HG03103 (cell line): ENCODE results near the gene CAPN1.
"Not testable (repeated sequence)": the region's sequence is repeated elsewhere in the genome, so short reads cannot be mapped to it uniquely, and the experiment has no call there.

Experiments used
- ATAC-seq: cut with Tn5 transposase; IDR thresholded peaks from one replicate; pipeline ENCODE4 v1.9.1; 2021; ENCODE audit warnings: low read depth; ENCODE audit not compliant: unreplicated experiment

Gene CAPN1

DNA sequence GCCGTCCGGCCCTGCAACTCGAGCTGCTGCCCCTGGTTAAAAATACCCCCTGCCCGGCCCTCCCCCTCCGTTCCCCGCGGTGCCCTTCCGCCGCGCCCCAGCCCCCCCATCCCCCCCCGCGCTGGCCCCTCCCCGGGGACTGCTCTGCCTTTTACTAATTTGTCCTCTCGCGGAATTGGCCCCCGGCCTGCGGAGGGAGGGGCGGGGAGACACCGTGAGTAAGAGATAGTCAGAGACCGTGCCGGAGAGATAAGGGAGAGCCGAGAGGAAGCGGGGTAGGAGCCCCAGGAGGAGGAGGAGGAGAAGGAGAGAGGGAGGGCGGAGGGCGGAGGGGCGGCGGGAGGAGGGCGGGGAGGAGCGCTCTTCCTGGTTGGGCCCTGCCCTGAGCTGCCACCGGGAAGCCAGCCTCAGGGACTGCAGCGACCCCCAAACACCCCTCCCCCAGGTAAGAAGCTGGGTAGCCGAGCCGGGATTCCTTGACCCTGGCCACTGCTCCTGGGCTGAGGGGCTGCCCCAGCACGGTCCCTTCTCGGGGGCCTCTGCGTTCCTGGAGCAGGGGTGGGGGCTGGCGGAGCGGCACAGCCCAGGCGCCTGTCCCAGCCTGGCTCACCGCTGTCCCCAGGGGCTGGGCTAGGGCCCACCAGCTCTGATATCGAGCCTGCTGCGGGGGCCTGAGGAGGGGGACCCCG lies at the start of gene CAPN1:
TSS of gene CAPN1 (plus strand) at position 360 of the 689 bp plus-strand sequence. CDS start 774 bp downstream, outside the sequence.
- no peak for ATAC-seq

- ATAC-seq: peak; percentile 40
Observed at GRCh38 chr11:65132238-65132987, 49.3 kb upstream of the CAPN1 start.

- no peak for ATAC-seq
Observed at GRCh38 chr11:65132988-65133700, 48.6 kb upstream of the CAPN1 start.

GRCh38 chr11:65133724-65134123 lies 48.0 kb upstream of the CAPN1 start:
- ATAC-seq: no peak

GRCh38 chr11:65134240-65134951 lies 47.3 kb upstream of the CAPN1 start, which contains the start of gene SYVN1:
Gene SYVN1 (minus strand): TSS chr11:65134519. CDS start chr11:65133601, 918 bp downstream.
- ATAC-seq: peak; percentile 44

DNA sequence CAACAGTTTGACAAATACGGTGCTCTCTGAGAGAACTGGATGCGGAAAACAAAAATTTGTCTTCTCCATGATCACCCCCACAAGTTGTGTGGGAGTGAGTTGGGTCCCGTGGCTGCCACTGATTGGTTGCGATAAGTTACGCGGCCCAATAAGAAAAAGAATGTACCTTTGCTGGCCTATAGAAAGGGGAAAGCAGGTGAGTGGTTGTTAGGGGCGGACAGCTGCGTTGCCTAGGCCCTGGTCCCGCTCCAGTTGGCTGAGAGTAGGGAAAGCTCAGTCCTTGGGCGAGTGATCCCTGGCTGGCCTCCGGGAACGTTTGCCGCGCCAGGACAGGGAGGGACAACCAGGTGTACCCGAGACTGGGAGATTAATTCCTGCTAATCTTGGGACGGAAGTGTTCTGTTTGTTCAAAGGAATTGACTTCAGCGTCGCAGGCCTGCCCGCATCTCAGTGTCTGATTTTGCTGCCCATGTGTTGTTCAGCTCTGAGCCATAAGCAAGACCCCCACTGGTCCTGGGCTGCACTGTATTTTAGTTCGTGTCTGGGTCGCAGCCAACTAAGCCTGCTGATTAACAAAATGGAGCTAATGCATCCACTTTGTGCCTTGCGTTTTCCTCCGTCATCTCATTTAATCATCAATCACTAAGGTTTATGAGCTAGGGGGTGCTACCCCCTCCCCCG lies 46.6 kb upstream of the CAPN1 start:
- ATAC-seq: peak; percentile 58

DNA sequence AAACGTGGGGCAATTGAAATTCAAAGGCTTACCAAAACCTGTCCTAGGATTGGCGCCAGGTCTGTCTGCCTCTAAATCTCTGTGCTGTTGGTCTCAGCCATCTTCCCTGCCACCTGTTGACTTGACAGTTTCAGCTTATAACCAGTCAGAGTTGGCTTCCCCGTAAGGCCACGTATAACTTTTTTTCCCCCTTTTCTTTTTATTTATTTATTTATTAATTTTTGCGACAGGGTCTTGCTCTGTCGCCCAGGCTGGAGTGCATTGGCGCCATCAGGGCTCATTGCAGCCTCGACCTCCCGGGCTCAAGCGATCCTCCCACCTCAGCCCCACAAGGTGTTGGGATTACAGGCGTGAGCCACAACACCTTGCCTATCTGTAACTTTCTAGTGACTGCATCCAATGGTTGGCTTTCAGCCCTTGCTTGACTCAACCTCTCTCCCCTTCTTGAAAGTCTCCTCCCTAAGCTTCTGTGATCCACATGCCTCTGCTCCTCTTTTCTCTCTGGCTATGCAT lies 46.0 kb upstream of the CAPN1 start:
- ATAC-seq: no peak

DNA sequence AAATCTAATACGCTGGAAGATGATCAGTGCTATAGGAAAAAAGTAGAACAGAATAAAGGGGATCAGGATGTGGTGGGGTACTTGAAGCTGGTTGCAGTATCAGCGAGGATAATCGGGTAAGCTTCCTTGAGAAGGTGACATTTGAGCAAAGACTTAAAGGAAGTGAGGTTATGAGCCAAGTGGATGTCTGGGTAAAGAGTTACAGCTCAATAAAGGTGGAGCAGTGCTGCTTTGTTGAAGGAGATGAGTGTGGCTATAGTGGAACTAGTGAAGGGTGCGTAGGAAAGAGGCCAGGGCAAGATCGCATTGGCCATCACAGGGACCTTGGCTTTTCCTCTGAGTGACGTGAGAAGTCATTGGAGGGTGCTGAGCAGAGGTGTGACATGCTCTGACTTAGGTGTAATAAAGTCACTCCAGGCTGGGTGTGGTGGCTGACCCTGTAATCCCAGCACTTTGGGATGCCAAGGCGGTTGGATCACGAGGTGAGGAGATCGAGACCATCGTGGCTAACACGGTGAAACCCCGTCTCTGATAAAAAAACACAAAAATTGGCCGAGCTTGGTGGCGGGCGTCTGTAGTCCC lies 45.1 kb upstream of the CAPN1 start:
- ATAC-seq: no peak

- ATAC-seq: no peak
Observed at GRCh38 chr11:65141896-65142494, 39.7 kb upstream of the CAPN1 start.

DNA sequence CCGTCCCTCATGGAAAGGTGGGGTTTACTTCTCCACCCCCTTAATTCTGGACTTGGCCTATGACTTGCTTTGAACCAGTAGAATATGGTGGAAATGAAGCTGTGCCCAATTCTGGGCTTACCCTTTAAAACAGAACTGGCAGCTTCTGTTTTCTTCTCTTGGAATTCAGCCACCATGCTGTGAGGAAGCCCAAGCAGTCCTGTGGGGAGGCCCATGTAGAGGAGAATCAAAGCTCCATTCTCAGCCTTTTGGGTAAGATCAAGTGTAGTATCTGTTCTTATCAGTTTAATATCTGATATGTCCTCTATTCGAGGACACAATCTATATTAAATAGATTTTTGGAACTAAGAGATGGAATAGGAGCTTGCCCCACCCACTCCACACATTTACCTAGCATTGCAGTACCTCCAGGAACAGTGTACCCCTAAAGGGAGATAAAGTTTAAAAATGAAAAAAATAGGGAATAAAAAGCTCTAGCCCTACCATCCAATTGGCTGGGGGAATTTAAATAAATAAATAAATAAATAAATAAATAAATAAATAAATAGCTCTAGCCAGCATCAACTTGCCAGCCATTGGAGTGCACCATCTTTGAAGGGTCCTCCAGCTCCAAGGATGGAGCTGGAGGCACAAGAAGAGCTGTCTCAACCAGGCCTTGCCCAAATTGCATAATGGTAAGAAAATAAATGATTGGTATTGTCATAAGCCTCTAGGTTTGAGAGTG lies 34.2 kb upstream of the CAPN1 start:
- no peak for ATAC-seq

GRCh38 chr11:65148657-65149056 lies 33.1 kb upstream of the CAPN1 start:
- ATAC-seq: no peak

GRCh38 chr11:65150131-65150508 lies 31.6 kb upstream of the CAPN1 start:
- ATAC-seq: not testable (repeated sequence)

GRCh38 chr11:65150509-65151299 lies 31.0 kb upstream of the CAPN1 start:
- no peak for ATAC-seq

DNA sequence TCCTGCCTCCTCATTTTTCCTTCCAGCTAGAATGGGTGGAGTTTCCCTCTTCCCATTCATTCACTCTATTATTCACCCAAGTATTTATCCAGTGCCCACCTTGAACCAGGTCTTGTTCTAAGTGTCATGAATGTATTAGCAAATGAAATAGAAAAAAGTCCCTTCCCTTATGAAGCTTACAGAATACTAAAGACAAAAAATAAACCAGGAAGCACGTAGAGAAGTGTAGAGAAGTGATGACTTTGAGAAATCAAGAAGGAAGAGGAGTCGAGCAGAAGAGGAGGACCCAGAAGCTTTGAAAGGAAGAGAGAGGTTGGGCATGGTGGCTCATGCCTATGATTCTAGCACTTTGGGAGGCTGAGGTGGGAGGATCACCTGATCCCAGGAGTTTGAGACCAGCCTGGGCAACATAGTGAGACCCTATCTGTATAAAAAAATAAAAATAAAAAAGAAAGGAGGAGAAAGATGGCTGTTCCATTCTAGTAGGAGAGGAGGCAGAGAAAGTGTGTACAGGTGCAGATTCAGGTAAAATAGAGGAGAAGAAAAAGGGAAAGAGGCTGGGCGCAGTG lies 30.3 kb upstream of the CAPN1 start:
- no peak for ATAC-seq

GRCh38 chr11:65152122-65152521 lies 29.6 kb upstream of the CAPN1 start:
- ATAC-seq: no peak

- no peak for ATAC-seq
Observed at GRCh38 chr11:65156256-65156655, 25.5 kb upstream of the CAPN1 start.

DNA sequence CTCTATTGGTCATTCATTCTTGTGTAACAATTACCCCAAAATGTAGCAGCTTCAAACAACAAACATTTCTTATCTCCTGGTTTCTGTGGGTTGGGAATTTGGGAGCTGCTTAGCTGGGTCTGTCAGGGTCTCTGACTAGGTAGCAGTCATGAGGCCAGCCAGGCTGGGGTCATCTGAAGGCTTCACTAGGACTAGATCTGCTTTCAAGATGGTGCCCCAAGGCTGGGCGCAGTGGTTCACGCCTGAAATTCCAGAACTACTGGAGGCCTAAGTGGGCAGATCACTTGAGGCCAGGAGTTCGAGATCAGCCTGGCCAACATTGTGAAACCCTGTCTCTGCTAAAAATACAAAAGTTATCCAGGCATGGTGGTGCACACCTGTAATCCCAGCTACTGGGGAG lies 24.8 kb upstream of the CAPN1 start:
- ATAC-seq: no peak
